IPS DF 4.7 (cell line): Measurements from ENCODE around the gene SNRK.

ENCODE experiments used
- DNase-seq: peaks from one replicate; pipeline ENCODE4 v3.0.0-alpha.2; 2013; ENCODE audit warnings: low spot score; ENCODE audit errors: extremely low read depth

Gene SNRK

DNA sequence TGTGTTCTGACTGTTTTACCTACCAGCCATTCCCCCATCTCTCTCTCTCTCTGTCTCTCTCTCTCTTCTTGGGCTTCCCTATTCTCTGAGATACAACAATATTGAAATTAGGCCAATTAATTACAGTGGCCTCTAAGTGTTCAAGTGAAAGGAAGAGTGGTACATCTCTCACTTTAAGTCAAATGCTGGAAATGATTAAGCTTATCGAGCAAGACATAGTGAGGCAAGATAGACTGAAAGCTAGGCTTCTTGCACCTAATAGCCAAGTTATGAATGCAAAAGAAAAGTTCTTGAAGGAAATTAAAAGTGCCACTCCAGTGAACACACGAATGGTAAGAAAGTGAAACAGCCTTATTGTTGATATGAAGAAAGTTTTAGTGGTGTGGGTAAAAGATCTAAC is 21.3 kb downstream of the SNRK start:
- no peak for DNase-seq

DNA sequence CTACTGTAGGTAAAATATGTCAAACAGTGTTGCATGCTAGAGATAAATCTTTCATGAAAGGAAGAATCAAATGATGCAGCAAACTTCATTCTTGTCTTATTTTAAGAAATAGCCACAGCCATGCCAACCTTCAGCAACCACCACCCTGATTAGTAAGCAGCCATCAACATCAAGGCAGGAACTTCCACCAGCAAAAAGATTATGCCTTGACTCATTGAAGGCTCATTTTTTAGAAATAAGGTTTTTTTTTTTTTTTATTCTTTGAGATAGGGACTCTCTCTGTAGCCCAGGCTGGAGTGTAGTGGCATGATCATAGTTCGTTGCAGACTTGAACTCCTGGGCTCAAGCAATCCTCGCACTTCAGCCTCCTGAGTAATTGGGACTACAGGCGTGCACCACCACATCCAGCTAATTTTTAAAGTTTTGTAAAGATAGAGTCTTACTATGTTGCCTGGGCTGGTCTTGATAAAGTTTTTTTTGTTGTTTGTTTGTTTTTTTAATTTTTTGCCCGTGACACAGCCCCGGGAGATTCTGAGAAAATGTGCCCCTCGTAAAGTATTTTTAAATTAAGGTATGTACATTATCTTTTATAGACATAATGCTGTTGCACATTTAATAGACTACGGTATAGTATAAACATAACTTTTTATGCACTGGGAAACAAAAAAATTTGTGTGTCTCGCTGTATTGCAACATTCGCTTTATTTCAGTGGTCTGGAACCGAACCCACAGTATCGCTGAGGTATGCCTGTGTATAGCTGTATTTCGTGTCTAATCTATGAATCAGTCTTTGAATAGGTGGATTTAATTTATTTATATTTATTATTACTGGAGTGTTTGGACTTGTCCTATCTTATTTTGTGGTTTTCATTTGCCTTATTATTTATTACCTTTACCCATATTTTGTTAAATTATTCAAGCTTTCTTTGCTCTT is 23.3 kb downstream of the SNRK start:
- DNase-seq: no peak

DNA sequence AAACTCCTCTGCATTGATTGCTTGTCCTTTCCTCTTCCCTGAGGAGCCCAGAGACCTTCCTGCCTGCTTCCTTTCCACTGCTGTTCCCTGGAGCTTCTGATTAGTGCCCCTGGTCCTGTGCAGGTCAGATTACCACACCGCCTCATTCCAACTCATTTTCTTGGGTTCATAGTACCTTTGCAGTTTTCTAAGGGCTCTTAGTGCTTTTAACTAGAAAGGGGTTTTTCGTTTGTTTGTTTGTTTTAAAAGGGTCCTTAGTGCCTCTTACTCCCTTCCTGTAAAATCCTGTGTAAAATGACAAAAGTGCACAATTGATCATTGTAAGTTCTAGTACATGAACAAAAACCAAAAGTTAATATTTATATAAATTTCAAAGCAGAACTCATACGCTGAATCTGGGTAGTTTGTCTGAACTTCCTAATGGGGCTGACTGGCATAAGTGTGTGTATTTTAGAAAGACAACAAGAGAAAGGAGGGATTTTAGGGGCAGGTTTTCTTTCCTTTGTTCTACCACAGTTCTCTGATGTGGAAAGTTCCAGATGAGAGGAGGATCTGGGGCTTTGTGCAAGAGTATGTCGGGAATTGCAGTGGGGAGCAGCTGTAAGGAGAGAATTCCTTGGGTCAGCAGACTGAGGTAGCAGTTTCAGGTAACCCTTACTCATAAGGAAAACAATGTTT is 30.6 kb downstream of the SNRK start:
- DNase-seq: no peak

DNA sequence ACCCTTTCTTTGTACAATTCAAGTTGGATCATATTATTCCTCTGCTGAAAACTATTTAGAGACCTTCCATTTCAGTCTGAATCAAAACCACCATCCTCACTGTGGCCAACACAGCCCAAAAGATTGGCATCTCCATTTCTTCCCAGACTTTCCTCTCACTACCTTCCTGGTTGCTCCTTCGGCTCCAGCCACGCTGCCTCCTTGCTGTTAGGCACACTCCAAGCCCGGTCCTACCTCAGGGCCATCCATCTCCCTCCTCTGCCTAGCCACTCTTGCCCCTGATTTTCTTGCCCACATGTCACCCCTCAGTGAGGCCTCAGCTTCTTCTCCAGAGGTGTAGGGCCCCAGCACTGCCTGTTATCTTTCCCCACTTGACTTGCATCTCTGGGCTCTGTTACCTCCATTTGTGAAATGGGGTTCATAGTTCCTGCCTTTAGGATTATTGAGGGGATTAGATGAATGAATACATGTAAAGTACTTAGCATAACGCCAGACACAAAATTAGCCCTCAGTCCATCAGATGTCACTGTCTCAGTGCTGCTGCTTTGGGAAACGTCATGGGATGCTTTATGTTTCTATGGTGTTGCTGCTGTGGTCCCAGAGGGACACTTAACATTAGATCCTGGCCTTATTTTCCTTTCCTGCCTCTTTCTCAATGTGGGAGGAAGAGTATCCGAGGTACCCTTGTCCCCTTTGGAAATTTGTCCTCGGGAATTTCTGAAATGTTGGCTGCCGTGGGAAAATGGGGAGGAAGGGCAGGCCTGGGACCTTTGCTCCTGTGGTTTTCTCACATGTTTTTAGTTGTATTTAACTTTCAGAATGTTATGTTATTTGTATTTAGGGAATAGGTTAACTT is 31.3 kb downstream of the SNRK start:
- DNase-seq: no peak

DNA sequence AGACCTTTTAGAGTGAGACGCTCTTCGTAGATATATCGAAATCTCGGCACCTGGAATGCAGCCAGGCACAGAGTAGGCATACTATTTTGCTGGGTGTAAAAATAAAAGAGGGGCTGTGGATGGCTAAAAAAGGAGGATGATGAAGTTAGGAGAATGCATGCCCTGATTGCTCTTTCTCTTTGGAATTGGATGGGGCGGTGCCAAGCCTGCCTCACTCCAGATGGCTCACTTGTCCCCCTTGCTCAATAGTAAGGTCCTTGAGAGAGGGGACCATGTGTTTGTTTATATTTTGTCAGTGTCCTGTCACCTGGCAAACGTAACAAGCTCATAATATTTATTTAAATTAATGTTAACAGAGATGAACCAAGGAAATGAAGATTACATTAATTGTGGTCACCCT is 33.0 kb downstream of the SNRK start:
- no peak for DNase-seq

DNA sequence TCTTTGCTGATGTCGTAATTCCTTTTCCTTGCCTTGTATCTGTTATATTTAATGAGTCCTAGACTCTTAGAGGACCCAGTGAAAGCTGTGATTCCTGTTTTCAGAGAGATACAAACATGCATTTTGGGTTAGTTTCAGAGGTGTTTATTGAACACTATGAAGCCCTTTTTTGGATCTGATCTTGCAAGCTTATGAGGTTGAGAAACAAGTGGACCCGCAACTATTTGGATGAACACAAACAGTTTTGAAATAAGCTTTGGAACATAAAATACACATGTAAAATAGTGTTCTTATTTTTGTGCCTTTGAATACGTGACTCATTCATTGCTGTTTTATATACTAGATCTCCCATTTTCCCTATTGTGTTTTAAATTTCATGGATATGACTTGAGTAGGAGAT is 33.5 kb downstream of the SNRK start:
- no peak for DNase-seq

DNA sequence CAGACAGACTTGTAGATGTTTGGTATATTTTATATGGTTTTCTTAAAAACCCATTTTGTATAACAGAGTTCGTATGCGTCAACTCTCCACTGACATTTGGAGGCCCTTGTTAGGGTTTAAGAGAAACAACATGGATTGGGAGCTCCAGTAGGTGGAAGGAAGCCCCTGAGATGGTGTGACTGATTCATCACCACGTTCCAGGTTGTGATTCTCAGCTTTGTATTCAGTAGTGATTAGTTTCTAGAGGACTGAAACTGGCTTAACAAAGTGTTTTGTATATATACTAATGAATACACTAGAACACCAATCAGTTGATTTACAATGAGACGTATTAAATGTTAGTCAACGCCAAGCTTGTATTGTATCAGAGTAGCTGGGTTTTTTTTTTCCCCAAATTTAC is 33.9 kb downstream of the SNRK start:
- no peak for DNase-seq

DNA sequence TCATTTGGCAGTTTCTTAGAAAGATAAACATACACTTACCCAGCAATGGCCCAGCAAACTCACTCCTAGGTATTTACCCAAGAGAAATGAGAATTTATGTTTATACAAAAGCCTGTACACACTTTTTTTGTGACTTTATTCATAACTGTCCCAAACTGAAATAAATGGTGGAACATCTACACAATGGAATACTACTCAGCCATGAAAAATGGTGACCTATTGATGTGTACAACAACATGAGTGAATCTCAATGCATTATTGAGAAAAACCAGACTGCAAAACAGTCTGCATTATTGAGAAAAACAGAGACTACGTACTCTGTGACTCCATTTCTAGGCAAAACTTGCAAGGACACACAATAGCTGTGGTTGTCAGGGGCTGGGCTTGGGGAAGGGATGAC is 37.2 kb downstream of the SNRK start:
- DNase-seq: no peak

DNA sequence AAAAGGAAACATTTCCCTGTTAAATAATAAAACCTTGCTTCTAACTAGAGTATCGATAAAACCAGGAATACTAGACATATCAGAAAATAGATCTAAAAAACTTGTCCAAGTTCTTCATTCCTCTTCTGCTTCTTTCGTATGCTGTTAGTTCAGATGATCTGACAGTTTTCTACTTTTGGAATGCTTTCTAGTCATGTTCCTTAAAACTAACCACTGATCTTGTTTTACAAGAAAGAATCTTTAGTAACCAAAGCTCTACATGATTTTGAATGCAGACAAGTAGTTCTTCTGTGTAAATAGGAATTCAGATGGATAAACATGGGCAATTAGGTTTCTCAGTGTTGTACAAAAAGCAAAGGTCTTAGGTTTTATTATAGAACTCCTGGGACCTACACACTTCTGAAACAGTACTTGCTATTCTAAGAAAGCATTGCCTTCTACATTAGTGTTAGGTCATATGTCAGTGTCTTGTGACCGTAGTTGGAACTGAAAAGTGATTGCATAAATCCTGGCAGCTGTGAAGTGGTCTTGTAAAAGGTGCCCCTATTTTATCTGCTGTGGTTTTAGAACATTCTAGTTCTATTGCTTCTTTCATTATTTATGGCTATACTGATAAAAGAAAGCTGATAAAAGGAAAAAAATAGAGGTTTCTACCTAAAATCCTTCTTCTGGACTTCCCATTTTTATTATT is 40.7 kb downstream of the SNRK start:
- DNase-seq: no peak

DNA sequence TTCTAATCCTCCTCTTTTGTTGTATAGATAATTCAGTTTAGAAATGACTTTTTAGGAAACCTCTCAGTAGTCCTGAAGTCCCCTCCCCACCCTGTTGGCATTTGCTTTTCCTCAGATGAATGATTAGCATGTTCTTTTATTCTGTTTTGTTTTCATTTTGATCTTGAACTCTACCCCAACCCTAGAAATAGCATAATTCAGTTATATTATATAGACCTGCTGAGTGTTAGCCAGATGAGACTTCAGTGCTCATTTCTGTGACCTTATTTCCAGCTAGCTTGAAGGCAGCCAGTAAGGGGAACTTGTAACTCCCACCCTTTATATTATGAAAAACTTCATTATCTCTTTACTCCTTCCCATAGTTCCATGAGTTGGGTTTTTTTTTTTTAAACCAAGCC is 41.2 kb downstream of the SNRK start:
- DNase-seq: no peak

DNA sequence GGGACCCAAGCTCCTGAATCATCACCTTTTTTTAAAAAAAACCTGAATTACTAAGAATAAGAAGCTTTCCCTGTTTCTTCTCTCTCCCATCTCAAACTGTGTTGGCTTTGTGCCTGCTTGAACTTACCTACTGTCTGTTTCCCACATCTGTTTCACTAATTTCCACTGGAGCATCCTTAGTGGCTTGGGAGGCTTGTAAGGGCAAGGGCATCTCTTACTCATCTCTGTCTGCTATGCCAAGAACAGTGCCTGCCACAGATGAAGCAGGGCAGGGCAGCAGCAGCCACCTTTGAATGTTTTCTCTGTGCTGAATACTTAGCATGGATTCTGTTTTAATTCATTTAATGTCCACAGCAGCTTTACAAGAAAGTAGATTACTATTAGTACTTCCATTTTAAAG is 42.3 kb downstream of the SNRK start:
- no peak for DNase-seq

DNA sequence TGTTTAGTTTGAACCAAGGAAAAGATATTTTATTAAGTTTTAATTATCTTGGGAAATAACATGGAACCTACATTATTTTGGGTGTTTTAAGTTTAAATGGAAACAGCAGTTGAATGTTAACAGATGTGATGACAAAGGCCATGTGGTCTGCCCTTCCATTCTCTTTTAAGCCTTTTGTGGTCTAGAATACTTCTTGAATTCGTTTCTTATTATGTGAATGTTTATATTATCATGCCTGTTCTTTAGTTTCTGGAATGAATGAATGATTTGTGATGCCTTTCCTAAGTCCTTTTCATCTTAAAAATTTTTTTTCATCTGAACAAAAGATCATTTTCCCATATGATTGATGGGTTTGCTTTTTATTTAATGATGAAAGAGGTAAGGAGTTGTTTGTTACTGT is 44.6 kb downstream of the SNRK start:
- no peak for DNase-seq

DNA sequence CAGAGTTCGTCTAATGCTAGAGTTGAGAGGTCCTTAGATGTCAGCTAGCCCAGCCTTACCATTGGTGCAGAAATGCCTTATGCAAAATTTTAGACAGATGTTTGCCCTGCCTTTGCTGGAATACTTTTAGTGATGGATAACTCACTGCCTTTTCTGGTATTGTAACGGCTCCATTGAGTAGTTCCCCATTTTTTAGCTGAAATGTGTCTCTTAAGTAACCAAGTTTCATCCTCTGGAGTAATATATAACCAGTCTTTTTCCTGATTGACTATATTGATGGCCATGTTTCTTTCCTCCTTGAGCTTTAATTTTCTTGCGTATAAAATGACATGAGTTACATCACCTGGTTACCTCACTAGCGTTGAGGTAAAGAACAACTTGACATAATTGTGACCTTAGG is 45.0 kb downstream of the SNRK start:
- no peak for DNase-seq

DNA sequence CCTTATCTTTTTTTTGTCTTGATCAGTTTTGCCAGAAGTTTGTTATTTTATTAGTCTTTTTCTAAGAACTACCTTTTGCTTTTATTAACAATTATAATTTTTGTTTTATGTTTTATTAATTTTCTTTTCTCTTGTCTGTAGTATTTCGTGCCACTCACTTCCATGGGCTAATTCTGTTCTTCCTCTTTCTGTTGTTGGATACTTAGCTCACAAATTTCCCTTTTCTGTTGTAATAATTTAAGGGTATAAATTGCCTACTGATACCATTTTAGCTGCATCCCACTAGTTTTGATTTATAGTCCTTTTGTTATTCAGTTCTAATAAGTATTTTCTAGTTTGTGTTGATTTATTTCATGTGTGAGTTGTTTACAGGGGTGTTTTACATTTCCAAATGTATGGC is 48.6 kb downstream of the SNRK start:
- DNase-seq: no peak

DNA sequence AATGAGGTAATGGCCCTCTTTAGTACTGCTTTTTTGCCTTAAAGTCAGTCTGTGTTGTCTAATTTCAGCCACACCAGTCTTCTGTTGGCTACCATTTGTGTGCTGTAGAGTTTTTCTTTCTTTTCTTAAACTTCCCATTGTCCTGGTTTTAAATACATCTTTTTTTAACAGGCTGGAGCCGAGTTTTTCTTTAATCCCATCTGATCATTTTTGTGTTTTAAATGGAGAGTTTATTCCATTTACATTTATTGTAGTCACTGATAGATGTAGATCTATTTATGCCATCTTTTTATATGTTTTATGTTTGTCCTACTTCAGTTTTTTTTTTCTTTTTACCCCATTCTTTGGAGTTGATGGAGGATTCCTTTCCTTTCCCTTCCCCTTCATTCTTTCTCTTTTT is 49.5 kb downstream of the SNRK start:
- DNase-seq: no peak

DNA sequence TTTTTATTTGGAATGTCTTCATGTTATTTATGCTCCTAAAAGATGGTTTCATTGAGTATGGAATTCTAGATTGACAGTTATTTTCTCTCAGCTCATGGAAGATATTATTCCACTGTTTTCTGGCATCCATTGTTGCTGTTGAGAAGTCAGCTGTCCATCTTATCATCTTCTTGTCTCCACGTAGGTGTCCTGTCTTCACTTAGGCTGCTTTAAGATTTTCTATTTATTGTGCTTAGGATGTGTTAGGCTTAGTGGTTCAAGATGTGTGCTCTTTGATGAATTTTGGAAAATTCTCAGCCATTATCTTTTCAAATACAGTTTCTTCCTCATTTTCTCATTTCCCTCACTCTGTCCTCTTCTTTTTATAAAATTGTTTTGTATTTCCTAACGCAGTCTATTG is 52.0 kb downstream of the SNRK start:
- DNase-seq: no peak

DNA sequence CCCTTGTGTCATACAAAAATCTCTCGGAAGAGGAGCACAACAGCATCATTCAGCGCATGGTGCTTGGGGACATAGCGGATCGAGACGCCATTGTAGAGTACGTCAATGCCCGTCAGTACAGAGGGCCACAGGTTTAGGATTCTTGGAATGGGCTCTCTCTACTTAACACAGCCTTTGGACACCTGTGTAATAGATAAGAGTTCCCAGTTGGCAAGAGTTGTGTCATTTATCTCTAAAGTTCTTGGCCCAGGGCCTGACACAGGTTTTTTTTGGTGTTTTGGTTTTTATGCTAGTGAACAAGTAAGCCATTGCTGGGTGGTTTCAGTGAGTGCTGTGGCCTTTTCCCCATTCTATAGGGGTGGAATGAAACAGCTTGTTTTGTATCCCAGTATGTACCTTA is 54.1 kb downstream of the SNRK start:
- no peak for DNase-seq

DNA sequence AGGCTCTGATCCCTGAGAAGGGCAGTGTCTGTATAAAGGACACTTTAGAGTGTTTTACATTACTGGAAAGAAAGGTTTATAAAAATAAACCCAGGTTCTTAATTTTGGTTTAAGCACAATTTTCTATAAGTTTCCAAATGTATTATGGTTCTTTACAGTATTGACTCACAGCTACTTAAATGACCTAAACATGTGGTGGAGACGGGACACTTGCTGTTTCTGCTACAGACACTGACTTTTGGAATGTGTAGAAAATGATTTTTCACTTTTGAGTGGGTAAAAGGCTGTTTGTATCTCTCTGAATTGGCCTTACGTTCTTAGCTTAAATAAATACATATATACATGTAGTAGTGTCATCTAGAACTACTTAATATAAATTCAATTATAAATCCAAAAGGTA is 55.4 kb downstream of the SNRK start:
- no peak for DNase-seq

DNA sequence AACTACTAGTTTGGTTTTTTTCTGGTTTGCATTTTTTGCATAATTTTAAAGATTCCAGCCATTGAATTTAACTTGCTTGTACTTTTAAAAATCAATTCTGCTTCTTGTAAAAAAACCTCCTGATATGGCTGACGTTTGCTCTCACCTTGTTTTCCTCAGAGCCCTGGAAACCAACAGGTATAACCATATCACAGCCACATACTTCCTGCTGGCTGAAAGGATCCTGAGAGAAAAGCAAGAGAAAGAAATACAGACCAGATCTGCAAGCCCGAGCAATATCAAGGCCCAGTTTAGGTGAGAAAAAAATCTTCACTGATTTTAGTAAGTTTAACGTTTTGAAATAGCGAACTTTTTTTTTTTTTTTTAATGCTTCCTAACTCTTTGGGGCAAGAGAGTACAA is 56.8 kb downstream of the SNRK start:
- DNase-seq: no peak

DNA sequence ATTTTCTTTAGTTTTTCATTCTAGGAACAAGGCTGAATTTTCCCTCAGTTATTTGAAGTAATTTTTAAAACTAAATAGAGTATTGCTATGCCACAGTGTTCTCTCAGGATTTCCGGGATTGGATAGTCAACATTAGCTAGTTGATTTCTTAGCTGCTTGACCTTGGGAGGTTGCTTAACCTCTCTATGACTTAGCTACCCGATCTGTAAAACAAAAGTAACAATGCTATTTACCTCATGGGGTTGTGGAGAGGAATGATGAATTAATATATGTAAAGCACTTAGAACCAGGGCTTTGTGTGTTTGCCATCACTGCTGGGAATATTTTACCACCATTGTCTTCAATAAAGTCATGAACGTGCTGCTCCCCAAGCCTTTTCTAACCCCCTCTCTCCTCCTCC is 57.5 kb downstream of the SNRK start:
- no peak for DNase-seq

DNA sequence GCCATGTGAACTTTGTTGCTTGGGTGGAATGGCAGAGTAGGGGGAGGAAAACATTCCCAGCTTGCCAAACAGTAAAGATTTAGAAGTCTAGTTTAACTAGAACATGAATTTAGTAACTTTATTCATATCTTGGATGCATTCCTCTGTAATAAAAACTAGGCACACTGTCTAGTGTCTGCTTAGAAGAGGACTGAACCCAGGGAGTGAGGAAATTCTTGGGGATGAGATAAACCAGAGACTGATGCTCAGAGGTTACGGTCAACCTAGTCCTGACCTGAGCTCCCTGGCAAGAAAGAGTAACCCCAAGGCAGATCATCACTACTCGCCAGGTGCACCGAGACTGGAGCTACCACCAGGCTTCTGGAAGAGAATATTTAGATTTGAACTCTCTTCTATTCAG is 58.2 kb downstream of the SNRK start:
- DNase-seq: no peak

DNA sequence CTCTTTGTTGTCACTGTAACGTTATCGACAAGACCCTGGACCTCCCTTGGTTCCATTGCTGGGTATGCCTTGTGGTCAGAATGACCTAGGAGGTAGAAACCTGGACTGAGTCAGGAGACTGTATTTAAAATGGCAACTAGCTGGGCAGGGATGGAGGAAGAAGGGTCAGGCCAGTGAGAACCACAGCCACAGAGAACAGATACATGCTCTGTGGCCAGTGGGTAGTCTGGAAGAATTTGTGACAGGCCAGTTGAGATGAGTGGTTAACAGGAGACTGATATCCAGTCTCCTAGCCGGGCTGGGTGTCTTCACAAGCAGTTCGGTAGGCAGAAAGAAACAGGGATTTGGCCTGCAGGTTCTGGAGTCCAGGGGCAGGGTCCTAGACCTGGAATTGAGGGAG is 58.9 kb downstream of the SNRK start:
- no peak for DNase-seq
